ENCODE results near the gene HEATR5A. TPM values are rescaled to one million over a fixed set of nuclear protein-coding genes. Genes with fewer than 3 reads are reported as not detected.

HEATR5A gene
- total RNA-seq, 1 donor from 2014 or later, result 25.3 TPM

DNA sequence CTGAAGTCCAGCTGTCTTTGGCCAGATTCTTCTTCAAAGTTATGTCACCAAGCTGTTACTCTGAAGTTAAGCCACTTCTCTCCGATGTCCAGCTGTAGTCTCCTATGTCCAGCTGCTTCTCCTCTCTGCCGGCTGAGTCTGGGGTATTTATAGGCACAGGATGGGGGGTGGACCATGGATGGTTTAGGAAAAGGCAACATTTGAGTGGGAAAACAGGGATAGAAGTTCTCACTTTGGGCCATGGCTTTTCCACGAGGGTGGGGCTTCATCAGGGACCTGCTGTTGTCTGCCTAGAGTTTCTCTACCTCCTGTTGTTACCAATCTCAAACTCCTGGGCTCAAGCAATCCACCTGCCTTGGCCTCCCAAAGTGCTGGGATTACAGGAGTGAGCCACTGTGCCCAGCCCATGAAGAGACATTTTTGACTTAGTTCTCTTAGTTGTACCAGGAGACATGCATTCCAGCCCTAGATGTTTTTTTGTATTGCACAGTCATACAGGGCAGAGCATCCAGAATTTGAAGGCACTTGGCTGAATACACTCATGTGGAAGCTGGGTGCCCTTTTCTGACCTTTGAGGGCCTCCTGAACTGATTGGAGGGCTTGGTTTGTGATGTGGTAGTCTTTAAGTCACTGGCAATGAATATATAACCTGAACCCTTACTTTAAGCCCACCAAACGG, 132.9 kb downstream of the HEATR5A start:
- Mint-ChIP-seq H3K4me3 (ENCODE audit: unreplicated experiment) (peak overlapping the region; percentile 13), H3K9me3 (ENCODE audit: unreplicated experiment) (no peaks in the 10 kb centered on the region), H3K4me1 (ENCODE audit: unreplicated experiment) (no peaks in the 10 kb centered on the region), H3K27me3 (ENCODE audit: unreplicated experiment) (no peaks in the 10 kb centered on the region), H3K27ac (ENCODE audit: unreplicated experiment) (no peak overlapping the region), H3K36me3 (ENCODE audit: low read depth, unreplicated experiment) (peaks cover 3% of the 10 kb centered on the region)
- TF ChIP-seq CTCF (IDR thresholded peaks at IDR 0.05; ENCODE audit: unreplicated experiment), result no peak
- DNase-seq (ENCODE audit: low spot score), result no peak

- no peak overlapping the region for H3K4me3 Mint-ChIP-seq (ENCODE audit: unreplicated experiment)
Measured at GRCh38 chr14:31286456-31287293, 133.7 kb downstream of the HEATR5A start.

DNA sequence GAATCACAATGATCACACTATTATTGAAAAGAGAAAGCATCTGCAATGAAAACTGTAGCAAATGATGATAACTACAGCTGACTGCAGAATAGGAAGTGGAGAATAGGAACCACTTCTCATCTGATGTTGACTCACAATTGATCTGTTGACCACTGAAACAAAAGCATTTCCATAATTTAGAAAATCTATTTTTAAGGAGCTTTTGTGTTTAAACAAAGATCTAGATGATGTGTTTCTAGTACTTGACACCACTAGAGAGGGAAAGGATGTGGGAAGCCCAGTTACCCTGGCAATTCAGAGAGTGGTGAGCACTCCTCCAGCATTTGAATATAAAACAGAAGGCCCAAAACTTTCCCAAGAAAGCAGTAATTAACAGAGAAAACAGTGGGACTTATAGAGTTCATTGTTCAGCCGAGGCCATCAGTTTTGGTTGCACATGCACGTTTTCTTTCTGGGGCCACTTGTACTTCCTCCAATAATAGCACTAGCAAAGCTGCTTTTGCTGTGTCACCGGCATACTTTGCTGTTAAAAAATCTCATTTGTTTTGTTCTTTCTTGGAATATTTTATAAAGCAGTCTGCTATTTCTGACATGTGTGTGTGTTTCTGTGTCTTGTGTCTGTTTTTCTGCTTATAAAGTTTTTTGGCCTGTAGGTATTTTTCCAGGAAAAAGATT, 136.6 kb downstream of the HEATR5A start:
- no peak overlapping the region for H3K27ac Mint-ChIP-seq (ENCODE audit: unreplicated experiment)
- H3K4me1 Mint-ChIP-seq (ENCODE audit: unreplicated experiment), result no peaks in the 10 kb centered on the region
- H3K27me3 Mint-ChIP-seq (ENCODE audit: unreplicated experiment), result peaks cover 1% of the 10 kb centered on the region
- TF ChIP-seq CTCF (IDR thresholded peaks at IDR 0.05; ENCODE audit: unreplicated experiment), result no peak
- H3K36me3 Mint-ChIP-seq (ENCODE audit: low read depth, unreplicated experiment), result peaks cover 7% of the 10 kb centered on the region
- DNase-seq (ENCODE audit: low spot score), result no peak
- no peak overlapping the region for H3K4me3 Mint-ChIP-seq (ENCODE audit: unreplicated experiment)
- H3K9me3 Mint-ChIP-seq (ENCODE audit: unreplicated experiment), result no peaks in the 10 kb centered on the region

More at GRCh38 chr14:31286456-31287293, 133.7 kb downstream of the HEATR5A start:
- Mint-ChIP-seq H3K27me3 (ENCODE audit: unreplicated experiment) (peaks cover under 1% of the 10 kb centered on the region), H3K4me1 (ENCODE audit: unreplicated experiment) (no peaks in the 10 kb centered on the region), H3K27ac (ENCODE audit: unreplicated experiment) (no peak overlapping the region), H3K9me3 (ENCODE audit: unreplicated experiment) (no peaks in the 10 kb centered on the region), H3K36me3 (ENCODE audit: low read depth, unreplicated experiment) (peaks cover 5% of the 10 kb centered on the region)
- DNase-seq (ENCODE audit: low spot score), result no peak
- no peak for TF ChIP-seq CTCF (IDR thresholded peaks at IDR 0.05; ENCODE audit: unreplicated experiment)

- Mint-ChIP-seq H3K27ac (ENCODE audit: unreplicated experiment) (no peak overlapping the region), H3K27me3 (ENCODE audit: unreplicated experiment) (peaks cover 1% of the 10 kb centered on the region), H3K36me3 (ENCODE audit: low read depth, unreplicated experiment) (peaks cover 7% of the 10 kb centered on the region), H3K9me3 (ENCODE audit: unreplicated experiment) (no peaks in the 10 kb centered on the region), H3K4me1 (ENCODE audit: unreplicated experiment) (no peaks in the 10 kb centered on the region), H3K4me3 (ENCODE audit: unreplicated experiment) (no peak overlapping the region)
- DNase-seq (ENCODE audit: low spot score), result no peak
- TF ChIP-seq CTCF (IDR thresholded peaks at IDR 0.05; ENCODE audit: unreplicated experiment), result no peak
Measured at GRCh38 chr14:31283153-31283552, 137.2 kb downstream of the HEATR5A start.
